ENCODE data around the gene PPP1R26.

Gene PPP1R26

DNA sequence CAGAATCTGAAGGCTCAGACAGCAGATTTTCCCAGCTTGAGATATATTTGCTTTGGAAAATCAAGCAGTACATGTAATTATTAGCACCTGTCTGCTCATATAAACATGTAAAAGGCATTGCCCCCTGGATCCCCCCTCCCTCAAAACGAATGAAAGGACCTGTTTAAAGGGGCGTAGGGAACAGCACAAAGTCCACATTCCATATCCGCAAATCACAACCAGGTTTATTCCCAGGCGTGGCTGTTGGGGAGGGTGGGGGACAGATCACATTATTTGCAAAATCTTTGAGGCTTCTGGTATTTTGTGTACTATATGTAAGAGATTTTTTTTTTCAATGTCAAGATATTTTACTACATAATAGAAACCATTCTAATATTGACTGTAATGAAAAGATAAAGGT is 12.2 kb downstream of the PPP1R26 start:
- no peak for TF ChIP-seq POLR2A (IDR thresholded peaks at IDR 0.05; ENCODE audit: extremely low read depth, insufficient read length)
- TF ChIP-seq, protein P1, sequence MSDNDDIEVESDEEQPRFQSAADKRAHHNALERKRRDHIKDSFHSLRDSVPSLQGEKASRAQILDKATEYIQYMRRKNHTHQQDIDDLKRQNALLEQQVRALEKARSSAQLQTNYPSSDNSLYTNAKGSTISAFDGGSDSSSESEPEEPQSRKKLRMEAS (IDR thresholded peaks at IDR 0.05; ENCODE audit: low read depth, low read length): no peak
- TF ChIP-seq, protein P2, sequence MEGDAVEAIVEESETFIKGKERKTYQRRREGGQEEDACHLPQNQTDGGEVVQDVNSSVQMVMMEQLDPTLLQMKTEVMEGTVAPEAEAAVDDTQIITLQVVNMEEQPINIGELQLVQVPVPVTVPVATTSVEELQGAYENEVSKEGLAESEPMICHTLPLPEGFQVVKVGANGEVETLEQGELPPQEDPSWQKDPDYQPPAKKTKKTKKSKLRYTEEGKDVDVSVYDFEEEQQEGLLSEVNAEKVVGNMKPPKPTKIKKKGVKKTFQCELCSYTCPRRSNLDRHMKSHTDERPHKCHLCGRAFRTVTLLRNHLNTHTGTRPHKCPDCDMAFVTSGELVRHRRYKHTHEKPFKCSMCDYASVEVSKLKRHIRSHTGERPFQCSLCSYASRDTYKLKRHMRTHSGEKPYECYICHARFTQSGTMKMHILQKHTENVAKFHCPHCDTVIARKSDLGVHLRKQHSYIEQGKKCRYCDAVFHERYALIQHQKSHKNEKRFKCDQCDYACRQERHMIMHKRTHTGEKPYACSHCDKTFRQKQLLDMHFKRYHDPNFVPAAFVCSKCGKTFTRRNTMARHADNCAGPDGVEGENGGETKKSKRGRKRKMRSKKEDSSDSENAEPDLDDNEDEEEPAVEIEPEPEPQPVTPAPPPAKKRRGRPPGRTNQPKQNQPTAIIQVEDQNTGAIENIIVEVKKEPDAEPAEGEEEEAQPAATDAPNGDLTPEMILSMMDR (IDR thresholded peaks at IDR 0.05; ENCODE audit: low read depth, low read length): no peak
- TF ChIP-seq MYC (IDR thresholded peaks at IDR 0.05; ENCODE audit: low read depth, low read length): no peak
- DNase-seq (ENCODE audit: low read depth): no peak
- H3K4me3 ChIP-seq (ENCODE audit: low read depth, low read length): no peak overlapping the region

DNA sequence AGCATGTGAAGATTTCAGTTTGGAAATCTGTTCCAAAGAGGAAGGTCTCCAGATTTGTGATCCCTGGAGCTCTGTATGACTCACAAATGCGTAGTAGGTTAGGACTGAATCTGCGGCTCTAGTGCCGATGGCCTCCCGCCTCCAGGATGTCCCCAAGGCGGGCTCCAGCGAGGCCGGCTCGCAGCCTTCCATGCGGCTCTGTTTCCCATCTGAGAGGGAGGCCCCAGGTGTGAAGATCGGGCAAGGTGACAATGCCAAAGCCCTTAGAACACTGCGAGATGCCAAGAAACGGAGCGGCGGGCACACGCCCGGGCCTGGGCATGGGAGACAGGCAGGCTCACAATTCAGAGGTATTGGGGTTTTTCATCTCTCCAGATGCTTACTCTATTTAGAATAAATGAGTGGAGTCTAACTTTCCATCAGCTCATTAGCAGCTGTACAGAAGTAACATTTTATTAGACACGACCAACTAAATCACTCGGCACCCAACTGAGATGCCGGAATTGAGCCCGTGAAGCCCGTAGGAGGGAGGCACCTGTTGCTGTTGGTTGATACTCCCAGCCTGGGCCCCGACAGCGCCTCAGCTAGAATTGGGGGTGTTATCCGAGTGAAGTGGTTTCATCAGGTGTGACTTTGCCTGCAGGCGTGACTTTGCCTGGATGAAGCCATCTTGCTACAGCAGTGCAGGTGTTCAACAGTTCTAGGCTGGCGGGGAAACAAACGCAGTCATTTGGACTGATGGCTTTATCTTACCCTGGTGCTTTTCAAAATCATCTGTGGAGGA is 13.5 kb downstream of the PPP1R26 start:
- DNase-seq (ENCODE audit: low read depth): no peak
- H3K4me3 ChIP-seq (ENCODE audit: low read depth, low read length): no peak overlapping the region
- TF ChIP-seq, protein P1 (IDR thresholded peaks at IDR 0.05; ENCODE audit: low read depth, low read length): no peak
- TF ChIP-seq, protein P2 (IDR thresholded peaks at IDR 0.05; ENCODE audit: low read depth, low read length): no peak
- no peak for TF ChIP-seq MYC (IDR thresholded peaks at IDR 0.05; ENCODE audit: low read depth, low read length)
- no peak for TF ChIP-seq POLR2A (IDR thresholded peaks at IDR 0.05; ENCODE audit: extremely low read depth, insufficient read length)

DNA sequence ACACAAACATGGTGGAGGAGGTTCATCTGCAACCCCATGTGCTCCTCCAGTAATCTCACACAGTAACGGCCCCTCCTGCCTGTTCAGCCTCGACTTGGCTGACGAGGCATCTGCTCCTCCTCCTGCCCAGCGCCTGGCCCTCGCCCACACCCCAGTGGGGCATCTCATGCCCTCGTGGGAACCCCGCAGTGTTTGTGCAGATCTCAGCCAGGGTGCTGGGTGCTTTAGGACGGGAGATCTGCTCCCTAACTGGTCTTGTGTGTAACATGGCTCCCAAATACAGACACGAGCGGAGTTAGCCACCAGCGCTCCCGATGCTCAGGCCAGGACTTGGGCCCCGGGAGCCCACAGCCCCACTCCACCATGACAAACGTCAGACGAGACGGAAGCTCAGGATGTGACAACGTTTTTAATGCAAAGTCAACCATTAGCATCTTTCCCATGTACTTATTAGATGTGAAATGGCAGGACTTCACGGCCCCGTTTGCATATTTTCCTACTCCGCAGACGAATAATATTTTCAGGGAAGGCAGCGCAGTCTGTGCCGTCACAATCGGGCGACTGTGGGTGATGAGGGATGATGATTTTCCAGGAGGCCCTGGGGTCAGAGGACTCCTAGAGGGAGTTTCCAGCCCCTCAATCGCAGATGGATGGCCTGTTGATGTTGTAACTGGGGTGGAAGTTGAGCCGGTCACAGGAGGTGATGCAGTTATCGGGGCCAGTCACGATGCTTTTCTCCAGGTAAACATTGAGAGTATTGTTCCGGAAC is 15.4 kb downstream of the PPP1R26 start:
- TF ChIP-seq, protein P1 (IDR thresholded peaks at IDR 0.05; ENCODE audit: low read depth, low read length): no peak
- TF ChIP-seq, protein P2 (IDR thresholded peaks at IDR 0.05; ENCODE audit: low read depth, low read length): no peak
- no peak for TF ChIP-seq POLR2A (IDR thresholded peaks at IDR 0.05; ENCODE audit: extremely low read depth, insufficient read length)
- H3K4me3 ChIP-seq (ENCODE audit: low read depth, low read length): no peak overlapping the region
- DNase-seq (ENCODE audit: low read depth): no peak

DNA sequence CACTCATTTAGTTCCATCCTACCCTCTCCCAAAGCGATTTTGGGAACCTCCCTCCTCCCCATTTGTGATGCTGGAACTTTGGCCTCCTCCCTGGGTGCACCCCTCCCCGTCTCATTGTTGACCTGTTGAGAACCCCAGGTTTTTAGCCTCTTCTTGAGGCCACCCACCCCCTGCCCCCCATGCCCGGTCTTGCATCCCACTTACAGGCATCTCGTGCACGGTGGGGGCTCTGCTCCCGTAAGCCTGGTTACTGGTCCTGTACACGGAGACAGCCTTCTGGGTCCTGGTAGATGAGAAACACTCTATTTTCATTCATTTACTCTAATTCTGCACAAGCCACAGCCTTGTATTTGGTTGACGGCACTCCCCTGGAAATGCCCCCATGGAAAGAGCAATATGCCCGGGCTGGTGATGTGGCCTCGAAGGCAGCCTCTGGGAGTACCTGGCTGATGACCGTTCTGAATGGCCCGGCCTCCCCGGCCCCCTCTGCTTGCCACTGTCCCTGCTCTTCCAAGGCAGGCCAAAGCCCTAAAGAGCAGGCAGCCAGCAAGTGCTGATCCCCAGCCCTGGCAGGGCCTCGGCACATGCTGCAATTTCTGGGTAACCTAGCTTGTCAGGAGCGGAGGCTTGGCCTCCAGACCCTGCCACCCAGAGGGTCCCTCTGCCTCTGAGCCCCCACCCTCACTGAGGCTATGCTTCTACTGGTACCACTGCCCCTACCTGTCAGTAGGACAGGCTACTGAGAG is 19.0 kb downstream of the PPP1R26 start:
- no peak overlapping the region for H3K4me3 ChIP-seq (ENCODE audit: low read depth, low read length)

DNA sequence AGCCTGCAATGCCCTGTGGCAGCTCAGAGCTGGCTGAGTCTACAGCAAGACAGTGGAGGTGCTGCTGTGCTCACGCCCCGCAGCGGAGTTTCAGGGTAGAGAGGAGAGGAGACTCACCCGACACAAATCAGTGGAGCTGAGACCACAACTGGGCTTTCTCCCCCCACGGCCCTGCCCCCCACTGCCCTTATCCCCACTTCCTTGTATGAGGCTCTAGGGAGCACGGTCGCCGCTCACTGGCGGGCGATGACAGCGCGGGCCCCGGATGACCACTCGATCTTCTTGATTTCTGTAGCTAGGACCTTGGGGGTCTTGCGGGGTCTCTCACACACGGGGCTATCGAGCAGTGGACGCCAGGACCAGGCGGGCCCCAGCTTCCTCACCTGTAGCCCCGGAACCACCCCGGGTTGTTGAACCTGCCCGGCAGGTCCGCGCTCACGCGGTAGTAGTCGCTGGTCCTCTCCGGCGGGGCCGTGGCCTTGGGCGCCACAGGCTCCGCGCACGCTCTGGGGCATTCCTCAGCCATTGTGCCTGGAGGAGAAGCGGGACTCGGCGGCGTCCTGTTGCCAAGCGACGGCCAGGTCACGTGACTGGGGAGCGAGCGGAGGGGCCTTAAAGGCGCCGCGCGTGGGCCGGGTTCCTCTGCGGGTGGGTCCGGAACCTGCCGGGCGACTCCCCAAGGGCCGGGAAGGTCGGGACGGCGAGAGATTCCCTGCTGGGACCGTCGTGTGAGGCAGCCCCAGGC is 19.9 kb downstream of the PPP1R26 start:
- TF ChIP-seq MYC (IDR thresholded peaks at IDR 0.05; ENCODE audit: low read depth, low read length) (no peak), POLR2A (IDR thresholded peaks at IDR 0.05; ENCODE audit: extremely low read depth, insufficient read length) (no peak)
- TF ChIP-seq, protein P2 (IDR thresholded peaks at IDR 0.05; ENCODE audit: low read depth, low read length): peak; percentile 1
- TF ChIP-seq, protein P1 (IDR thresholded peaks at IDR 0.05; ENCODE audit: low read depth, low read length): peak; percentile 82
- H3K4me3 ChIP-seq (ENCODE audit: low read depth, low read length): no peak overlapping the region
- peak; percentile 73 for DNase-seq (ENCODE audit: low read depth)

More for the DNA sequence above, 19.0 kb downstream of the PPP1R26 start:
- no peak for DNase-seq (ENCODE audit: low read depth)
- TF ChIP-seq POLR2A (IDR thresholded peaks at IDR 0.05; ENCODE audit: extremely low read depth, insufficient read length): no peak
- TF ChIP-seq, protein P2 (IDR thresholded peaks at IDR 0.05; ENCODE audit: low read depth, low read length): no peak

Data from NB4 (cell line).